T47D (cell line): ENCODE measurements around the gene ARHGEF19.
"Not testable (repeated sequence)": the region's sequence is repeated elsewhere in the genome, so short reads cannot be mapped to it uniquely, and the experiment has no call there.

ENCODE experiments used
- DNase-seq, 2 experiments: peaks; one replicate each; pipeline versions ENCODE4 v3.0.0 to v3.0.0-alpha.2; 2011 to 2012; ENCODE audit warnings: low read depth in 1 of 2, low spot score in 1 of 2
- JUND ChIP-seq: IDR thresholded peaks from 2 replicates; pipeline ENCODE4 v1.6.1; 2012; ENCODE audit warnings: low read depth
- in situ Hi-C: cut with HindIII; loops from 2 replicates; pipeline ENCODE4 v1.10.0; 2016; ENCODE audit warnings: low sequenced_read_pairs, low pct_unique_long_range_greater_than_20kb

Gene ARHGEF19

GRCh38 chr1:16167331-16168143, 44.9 kb downstream of the ARHGEF19 start:
- in situ Hi-C loops: no loop called here
- peak in 1 of 2 experiments; percentile 56 for DNase-seq

GRCh38 chr1:16166117-16166516, 46.3 kb downstream of the ARHGEF19 start:
- no peak for TF ChIP-seq JUND
- in situ Hi-C loops: no loop called here
- DNase-seq: no peak

More at GRCh38 chr1:16167331-16168143, 44.9 kb downstream of the ARHGEF19 start:
- TF ChIP-seq JUND: no peak

- in situ Hi-C loops: no loop called here
- DNase-seq: no peak
- no peak for TF ChIP-seq JUND
These were observed 46.9 kb downstream of the ARHGEF19 start for GRCh38 chr1:16165548-16165947.

GRCh38 chr1:16165073-16165364, 47.4 kb downstream of the ARHGEF19 start:
- in situ Hi-C loops: no loop called here
- DNase-seq: no peak
- TF ChIP-seq JUND: no peak

- in situ Hi-C loops: no loop called here
- TF ChIP-seq JUND: no peak
- DNase-seq: no peak
These were observed 48.0 kb downstream of the ARHGEF19 start for GRCh38 chr1:16164213-16165072.

GRCh38 chr1:16163608-16164212, 48.7 kb downstream of the ARHGEF19 start:
- in situ Hi-C loops, DNase-seq: not testable (repeated sequence)

- no peak for DNase-seq
- TF ChIP-seq JUND: no peak
- in situ Hi-C loops: no loop called here
These were observed 50.2 kb downstream of the ARHGEF19 start for GRCh38 chr1:16162163-16162822.

GRCh38 chr1:16161717-16162116, 50.7 kb downstream of the ARHGEF19 start:
- DNase-seq: no peak
- TF ChIP-seq JUND: no peak
- in situ Hi-C loops: no loop called here

GRCh38 chr1:16158993-16159831, 53.2 kb downstream of the ARHGEF19 start:
- TF ChIP-seq JUND: no peak
- in situ Hi-C loops: no loop called here
- no peak for DNase-seq

- DNase-seq: no peak
- no peak for TF ChIP-seq JUND
- in situ Hi-C loops: no loop called here
These were observed 54.4 kb downstream of the ARHGEF19 start for GRCh38 chr1:16158025-16158424.

GRCh38 chr1:16156848-16157495, 55.5 kb downstream of the ARHGEF19 start:
- in situ Hi-C loops: no loop called here
- DNase-seq: no peak
- no peak for TF ChIP-seq JUND
